NT2/D1 (cell line): Measurements from ENCODE around the gene MYLK.

Experiments
- DNase-seq: peaks from one replicate; pipeline ENCODE4 v3.0.0-alpha.2; 2011; ENCODE audit warnings: low read depth, low spot score
- H3K27me3 ChIP-seq: 2 replicates; pipeline ENCODE4 v1.6.0; 2011; ENCODE audit warnings: mild to moderate bottlenecking; ENCODE audit not compliant: insufficient read length, insufficient read depth
- H3K36me3 ChIP-seq: 2 replicates; pipeline ENCODE4 v1.6.1; 2011; ENCODE audit warnings: mild to moderate bottlenecking, low read length, mixed read lengths; ENCODE audit not compliant: insufficient read depth, insufficient read length
- H3K4me1 ChIP-seq: 2 replicates; pipeline ENCODE4 v1.5.1; 2011; ENCODE audit not compliant: insufficient read depth, insufficient read length
- H3K4me3 ChIP-seq: 2 replicates; pipeline ENCODE4 v1.5.1; 2011; ENCODE audit warnings: low read depth; ENCODE audit not compliant: insufficient read length
- H3K9ac ChIP-seq: 2 replicates; pipeline ENCODE4 v1.6.0; 2011; ENCODE audit warnings: low read depth; ENCODE audit not compliant: insufficient read length
- H3K9me3 ChIP-seq: 2 replicates; pipeline ENCODE4 v1.5.1; 2011; ENCODE audit warnings: mild to moderate bottlenecking, low read length; ENCODE audit not compliant: insufficient read depth
- SUZ12 ChIP-seq: IDR thresholded peaks from 2 replicates; pipeline ENCODE4 v1.6.1; 2011; ENCODE audit not compliant: insufficient read length, insufficient read depth; ENCODE audit errors: extremely low read depth
- YY1 ChIP-seq: IDR thresholded peaks from 2 replicates; pipeline ENCODE4 v1.6.1; 2011; ENCODE audit not compliant: insufficient read length, insufficient read depth
- ZNF274 ChIP-seq: IDR thresholded peaks from 2 replicates; pipeline ENCODE4 v1.6.1; 2011; ENCODE audit warnings: mild to moderate bottlenecking, low read depth, low read length

Gene MYLK

GRCh38 chr3:123781138-123781537, 103.0 kb downstream of the MYLK start:
- DNase-seq, result no peak
- no peak for TF ChIP-seq YY1
- TF ChIP-seq SUZ12, result no peak
- no peak for TF ChIP-seq ZNF274
- Histone ChIP-seq H3K9ac (no peak overlapping the region), H3K4me1 (no peaks in the 10 kb centered on the region), H3K36me3 (no peaks in the 10 kb centered on the region), H3K4me3 (no peak overlapping the region), H3K27me3 (no peaks in the 10 kb centered on the region), H3K9me3 (no peaks in the 10 kb centered on the region)

GRCh38 chr3:123780656-123781055, 103.5 kb downstream of the MYLK start:
- H3K4me1 ChIP-seq, result no peaks in the 10 kb centered on the region
- no peak for DNase-seq
- no peaks in the 10 kb centered on the region for H3K27me3 ChIP-seq
- no peaks in the 10 kb centered on the region for H3K9me3 ChIP-seq
- TF ChIP-seq ZNF274, result no peak
- TF ChIP-seq YY1, result no peak
- no peak for TF ChIP-seq SUZ12
- H3K36me3 ChIP-seq, result no peaks in the 10 kb centered on the region
- H3K9ac ChIP-seq, result no peak overlapping the region
- no peak overlapping the region for H3K4me3 ChIP-seq

- DNase-seq, result no peak
- no peak overlapping the region for H3K4me3 ChIP-seq
- no peaks in the 10 kb centered on the region for H3K27me3 ChIP-seq
- H3K36me3 ChIP-seq, result no peaks in the 10 kb centered on the region
- no peaks in the 10 kb centered on the region for H3K4me1 ChIP-seq
- no peak overlapping the region for H3K9ac ChIP-seq
- TF ChIP-seq YY1 (no peak), ZNF274 (no peak), SUZ12 (no peak)
- H3K9me3 ChIP-seq, result no peaks in the 10 kb centered on the region
Observed at GRCh38 chr3:123779655-123780231, 104.4 kb downstream of the MYLK start.

- no peak for TF ChIP-seq YY1
- TF ChIP-seq SUZ12, result no peak
- no peak for TF ChIP-seq ZNF274
Observed at GRCh38 chr3:123778991-123779622, 105.0 kb downstream of the MYLK start.

GRCh38 chr3:123778525-123778924, 105.6 kb downstream of the MYLK start:
- Histone ChIP-seq H3K4me3 (no peak overlapping the region), H3K36me3 (no peaks in the 10 kb centered on the region), H3K27me3 (no peaks in the 10 kb centered on the region), H3K9me3 (no peaks in the 10 kb centered on the region), H3K4me1 (peaks cover 5% of the 10 kb centered on the region), H3K9ac (no peak overlapping the region)
- DNase-seq, result no peak
- no peak for TF ChIP-seq ZNF274
- TF ChIP-seq YY1, result no peak
- no peak for TF ChIP-seq SUZ12

More at GRCh38 chr3:123778991-123779622, 105.0 kb downstream of the MYLK start:
- Histone ChIP-seq H3K4me1 (no peaks in the 10 kb centered on the region), H3K9ac (no peak overlapping the region), H3K9me3 (no peaks in the 10 kb centered on the region), H3K4me3 (no peak overlapping the region), H3K36me3 (no peaks in the 10 kb centered on the region), H3K27me3 (no peaks in the 10 kb centered on the region)
- DNase-seq, result no peak

DNA sequence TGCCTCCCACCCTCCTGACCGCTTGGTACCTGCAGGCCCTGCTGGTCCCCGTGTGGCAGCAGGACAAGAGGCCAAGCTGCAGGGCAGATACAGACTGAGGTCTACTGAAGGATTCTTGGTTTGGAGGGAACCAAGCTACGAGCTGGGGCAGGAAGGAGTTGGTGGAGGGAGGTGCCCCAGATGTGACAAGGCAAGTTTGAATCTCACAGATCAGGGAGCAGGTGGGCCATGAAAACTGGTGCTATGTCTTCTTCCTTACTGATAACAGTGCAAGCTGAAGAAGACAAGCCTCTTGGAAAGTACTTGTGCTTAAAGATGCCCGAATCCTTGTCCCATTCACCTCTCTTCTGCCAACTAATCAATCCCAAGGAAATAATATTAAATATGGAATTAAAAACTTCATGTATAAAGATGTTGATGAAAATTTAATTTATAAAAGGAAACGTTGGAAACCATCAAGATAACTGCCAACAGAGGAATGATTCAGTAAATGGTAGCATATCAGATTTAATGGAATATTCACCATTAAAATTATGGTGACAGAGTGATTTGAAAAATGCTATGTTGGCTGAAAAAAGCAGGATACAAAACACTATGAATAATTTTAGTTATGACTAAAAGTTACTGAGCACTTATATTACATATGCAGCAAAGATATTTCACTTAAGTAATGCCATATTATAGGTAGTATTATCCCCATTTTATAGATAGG, 107.9 kb downstream of the MYLK start:
- H3K9me3 ChIP-seq, result no peaks in the 10 kb centered on the region

DNA sequence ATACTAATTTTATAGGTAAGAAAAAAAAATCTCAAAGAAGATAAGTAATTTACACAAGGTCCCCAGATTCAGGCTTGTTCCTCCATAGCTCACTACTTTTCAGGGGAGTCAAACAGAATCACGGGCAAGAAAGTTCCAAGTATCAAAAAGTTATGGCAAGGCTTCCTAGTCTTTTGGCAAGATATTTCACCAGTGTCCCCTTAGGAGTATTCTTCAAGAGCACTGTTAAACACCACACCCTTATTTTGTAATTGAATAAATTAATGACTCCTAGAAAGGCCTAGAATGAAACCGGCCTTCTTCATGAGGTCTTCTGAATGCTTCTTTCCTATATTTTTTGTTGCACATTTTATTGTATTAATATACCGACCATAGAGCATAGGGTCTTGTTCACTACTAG, 109.7 kb downstream of the MYLK start:
- no peak for TF ChIP-seq YY1
- TF ChIP-seq SUZ12, result no peak
- TF ChIP-seq ZNF274, result no peak
- Histone ChIP-seq H3K36me3 (no peaks in the 10 kb centered on the region), H3K4me3 (no peak overlapping the region), H3K27me3 (no peaks in the 10 kb centered on the region), H3K9me3 (no peaks in the 10 kb centered on the region), H3K4me1 (peaks cover 5% of the 10 kb centered on the region), H3K9ac (no peak overlapping the region)
- DNase-seq, result no peak

More for the DNA sequence above, 107.9 kb downstream of the MYLK start:
- Histone ChIP-seq H3K27me3 (no peaks in the 10 kb centered on the region), H3K9ac (no peak overlapping the region), H3K36me3 (no peaks in the 10 kb centered on the region), H3K4me3 (no peak overlapping the region), H3K4me1 (peaks cover 5% of the 10 kb centered on the region)
- no peak for TF ChIP-seq SUZ12
- TF ChIP-seq ZNF274, result no peak
- no peak for TF ChIP-seq YY1
- no peak for DNase-seq
